Peyer's patch (tissue), 4 donors: ENCODE measurements around the gene NUDCD3.

ENCODE experiments used
- CTCF ChIP-seq, 6 experiments: fragments of 450-650 bp in 4 of 6; fragments of 200-600 bp in 2 of 6; sonication (generic) in 1 of 6; IDR thresholded peaks; one replicate each; pipeline ENCODE4 v1.5.1; 2017 to 2019; ENCODE audit warnings: antibody characterized with exemption in 6 of 6, mild to moderate bottlenecking in 3 of 6, moderate library complexity in 1 of 6
- POLR2A ChIP-seq, 2 donors: fragments of 450-650 bp; IDR thresholded peaks; one replicate each; pipeline ENCODE4 v1.5.1; 2017; ENCODE audit warnings: antibody characterized with exemption in 2 of 2, mild to moderate bottlenecking in 2 of 2, moderate library complexity in 2 of 2

GRCh38 chr7:44394636-44395035, 95.8 kb downstream of the NUDCD3 start:
- TF ChIP-seq POLR2A (IDR thresholded peaks at IDR 0.05) (no peak), CTCF (IDR thresholded peaks at IDR 0.05) (no peak)
